Astrocyte (in vitro differentiated cells and primary cell): ENCODE data around the gene HSBP1. TPM values are rescaled to one million over a fixed set of nuclear protein-coding genes. Genes with fewer than 3 reads are reported as not detected.

Experiments used
- DNase-seq: peaks from one replicate; pipeline ENCODE4 v3.0.0-alpha.2; 2010; ENCODE audit warnings: low read depth
- FAIRE-seq: peaks from 2 replicates; lab custom pipeline; 2011; peaks lifted over from hg19 to GRCh38; lab: Jason Lieb, UNC
- H2AFZ ChIP-seq: 2 replicates; pipeline ENCODE4 v1.6.0; 2012; ENCODE audit warnings: low read depth, low read length, inconsistent platforms
- H3K27ac ChIP-seq: 2 replicates; pipeline ENCODE4 v1.5.1; 2011; ENCODE audit warnings: low read depth, low read length, inconsistent platforms
- H3K27me3 ChIP-seq: 2 replicates; pipeline ENCODE4 v1.6.0; 2011; ENCODE audit warnings: low read length, inconsistent platforms; ENCODE audit not compliant: insufficient read depth
- H3K36me3 ChIP-seq: 2 replicates; pipeline ENCODE4 v1.5.1; 2011; ENCODE audit warnings: low read length, inconsistent platforms; ENCODE audit not compliant: insufficient read depth
- H3K4me1 ChIP-seq: 2 replicates; pipeline ENCODE4 v1.5.1; 2011; ENCODE audit warnings: low read length, inconsistent platforms; ENCODE audit not compliant: insufficient read depth
- H3K4me2 ChIP-seq: 2 replicates; pipeline ENCODE4 v1.6.0; 2012; ENCODE audit warnings: low read length, inconsistent platforms
- H3K4me3 ChIP-seq: 2 replicates; pipeline ENCODE4 v1.5.1; 2011; ENCODE audit warnings: low read depth, mild to moderate bottlenecking, low read length, inconsistent platforms; ENCODE audit not compliant: insufficient read depth
- H3K79me2 ChIP-seq: 2 replicates; pipeline ENCODE4 v1.6.0; 2012; ENCODE audit warnings: mild to moderate bottlenecking, low read length, inconsistent platforms; ENCODE audit not compliant: insufficient read depth
- H3K9ac ChIP-seq: 2 replicates; pipeline ENCODE4 v1.6.0; 2012; ENCODE audit warnings: mild to moderate bottlenecking, low read length, inconsistent platforms
- H3K9me3 ChIP-seq: 2 replicates; pipeline ENCODE4 v1.5.1; 2012; ENCODE audit warnings: low read depth, mild to moderate bottlenecking, low read length, inconsistent platforms; ENCODE audit not compliant: insufficient read depth
- H4K20me1 ChIP-seq: 2 replicates; pipeline ENCODE4 v1.6.0; 2012; ENCODE audit warnings: low read length, inconsistent platforms; ENCODE audit not compliant: insufficient read depth
- H3K27ac Mint-ChIP-seq: one replicate; pipeline ENCODE4 v1.8.0; 2021; ENCODE audit warnings: mild to moderate bottlenecking, mixed read lengths; ENCODE audit not compliant: unreplicated experiment
- H3K27me3 Mint-ChIP-seq: one replicate; pipeline ENCODE4 v1.8.0; 2021; ENCODE audit warnings: low read depth, mixed read lengths; ENCODE audit not compliant: unreplicated experiment
- H3K36me3 Mint-ChIP-seq: one replicate; pipeline ENCODE4 v1.8.0; 2021; ENCODE audit warnings: low read depth, mixed read lengths; ENCODE audit not compliant: unreplicated experiment
- H3K4me1 Mint-ChIP-seq: one replicate; pipeline ENCODE4 v1.8.0; 2021; ENCODE audit warnings: low read depth, mixed read lengths; ENCODE audit not compliant: unreplicated experiment
- H3K4me3 Mint-ChIP-seq: one replicate; pipeline ENCODE4 v1.8.0; 2021; ENCODE audit warnings: mild to moderate bottlenecking, moderate library complexity, mixed read lengths; ENCODE audit not compliant: unreplicated experiment
- H3K9me3 Mint-ChIP-seq: one replicate; pipeline ENCODE4 v1.8.0; 2021; ENCODE audit warnings: mild to moderate bottlenecking, mixed read lengths; ENCODE audit not compliant: unreplicated experiment
- EZH2 ChIP-seq: IDR thresholded peaks from 2 replicates; pipeline ENCODE4 v1.6.1; 2012; ENCODE audit warnings: mild to moderate bottlenecking, low read length, inconsistent platforms; ENCODE audit not compliant: insufficient read depth
- total RNA-seq: library from RNA; stranded (reverse); gene quantifications from 2 replicates; pipeline ENCODE4 v1.2.1, GENCODE V29; 2021
- TF ChIP-seq, protein P1 (sequence below): IDR thresholded peaks from 2 replicates; pipeline ENCODE4 v1.5.1; 2011; ENCODE audit warnings: low read depth, mild to moderate bottlenecking, inconsistent platforms, low read length, moderate library complexity; ENCODE audit not compliant: insufficient read depth

Gene HSBP1
- total RNA-seq, 1 donor from 2014 or later, result 179 TPM

DNA sequence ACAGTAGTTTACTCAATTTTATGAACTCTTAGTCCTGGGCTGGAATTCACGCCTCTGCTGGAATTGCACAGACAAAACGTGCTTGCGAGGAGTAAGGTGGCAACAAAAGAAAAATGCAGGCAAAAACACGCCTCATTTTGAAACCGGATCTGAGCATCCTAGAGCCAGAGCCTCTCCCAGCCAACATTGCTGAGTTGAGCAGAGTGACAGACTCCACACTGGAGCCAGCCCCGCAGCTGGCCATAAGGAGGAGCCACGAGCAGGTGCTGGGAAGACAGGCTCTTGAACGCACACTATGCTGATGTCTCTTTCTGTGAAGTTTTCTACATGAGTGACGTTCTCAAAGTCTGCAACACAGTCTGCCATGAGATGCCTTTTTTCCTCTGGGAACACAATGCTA, 14.6 kb upstream of the HSBP1 start:
- Histone ChIP-seq H2AFZ (no peak overlapping the region), H3K4me2 (no peak overlapping the region), H3K9ac (no peak overlapping the region), H3K79me2 (no peaks in the 10 kb centered on the region), H3K4me3 (no peak overlapping the region), H3K27me3 (no peaks in the 10 kb centered on the region), H3K27ac (no peak overlapping the region), H3K36me3 (no peaks in the 10 kb centered on the region), H3K4me1 (no peaks in the 10 kb centered on the region), H4K20me1 (no peaks in the 10 kb centered on the region), H3K9me3 (no peaks in the 10 kb centered on the region)
- no peak overlapping the region for H3K4me3 Mint-ChIP-seq
- H3K36me3 Mint-ChIP-seq, result no peaks in the 10 kb centered on the region
- FAIRE-seq, result no peak
- no peak overlapping the region for H3K27ac Mint-ChIP-seq
- H3K4me1 Mint-ChIP-seq, result no peaks in the 10 kb centered on the region
- peaks cover 5% of the 10 kb centered on the region for H3K9me3 Mint-ChIP-seq
- DNase-seq, result no peak
- no peak for TF ChIP-seq EZH2
- TF ChIP-seq, protein P1, sequence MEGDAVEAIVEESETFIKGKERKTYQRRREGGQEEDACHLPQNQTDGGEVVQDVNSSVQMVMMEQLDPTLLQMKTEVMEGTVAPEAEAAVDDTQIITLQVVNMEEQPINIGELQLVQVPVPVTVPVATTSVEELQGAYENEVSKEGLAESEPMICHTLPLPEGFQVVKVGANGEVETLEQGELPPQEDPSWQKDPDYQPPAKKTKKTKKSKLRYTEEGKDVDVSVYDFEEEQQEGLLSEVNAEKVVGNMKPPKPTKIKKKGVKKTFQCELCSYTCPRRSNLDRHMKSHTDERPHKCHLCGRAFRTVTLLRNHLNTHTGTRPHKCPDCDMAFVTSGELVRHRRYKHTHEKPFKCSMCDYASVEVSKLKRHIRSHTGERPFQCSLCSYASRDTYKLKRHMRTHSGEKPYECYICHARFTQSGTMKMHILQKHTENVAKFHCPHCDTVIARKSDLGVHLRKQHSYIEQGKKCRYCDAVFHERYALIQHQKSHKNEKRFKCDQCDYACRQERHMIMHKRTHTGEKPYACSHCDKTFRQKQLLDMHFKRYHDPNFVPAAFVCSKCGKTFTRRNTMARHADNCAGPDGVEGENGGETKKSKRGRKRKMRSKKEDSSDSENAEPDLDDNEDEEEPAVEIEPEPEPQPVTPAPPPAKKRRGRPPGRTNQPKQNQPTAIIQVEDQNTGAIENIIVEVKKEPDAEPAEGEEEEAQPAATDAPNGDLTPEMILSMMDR, result no peak
- H3K27me3 Mint-ChIP-seq, result peaks cover 11% of the 10 kb centered on the region

DNA sequence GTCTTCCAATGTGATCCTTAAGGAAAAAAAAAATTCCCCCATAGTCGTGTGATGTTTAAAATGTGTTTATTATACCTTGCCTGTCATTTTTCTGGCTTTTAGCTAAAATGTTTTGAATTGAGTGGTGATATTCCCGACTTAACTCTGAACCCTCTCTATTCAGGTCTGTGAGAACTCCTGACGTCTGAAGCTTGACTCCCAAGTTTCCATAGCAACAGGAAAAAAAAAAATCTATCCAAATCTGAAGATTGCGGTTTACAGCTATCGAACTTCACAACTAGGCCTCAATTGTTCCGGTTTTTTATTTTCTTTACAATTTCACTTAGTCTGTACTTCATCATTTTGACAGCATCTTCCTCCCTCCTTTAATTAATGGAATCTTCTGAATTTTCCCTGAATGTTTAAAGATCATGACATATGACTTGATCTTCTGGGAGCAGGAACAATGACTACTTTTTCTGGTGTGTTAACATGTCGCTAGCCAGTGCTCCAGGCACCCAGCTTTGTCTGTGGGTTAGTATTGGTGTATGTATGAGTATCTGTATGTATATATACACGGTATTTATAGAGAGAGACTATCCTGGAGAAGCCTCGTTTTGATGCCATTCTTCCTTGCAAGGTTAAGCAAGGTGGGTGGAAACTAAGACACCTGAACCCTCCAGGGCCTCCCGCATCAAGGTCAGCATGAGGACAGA, 12.8 kb upstream of the HSBP1 start:
- DNase-seq (no peak), FAIRE-seq (no peak)
- peaks cover 11% of the 10 kb centered on the region for H3K27me3 Mint-ChIP-seq
- Histone ChIP-seq H3K9me3 (no peaks in the 10 kb centered on the region), H3K27ac (no peak overlapping the region), H3K36me3 (no peaks in the 10 kb centered on the region), H4K20me1 (no peaks in the 10 kb centered on the region), H3K27me3 (no peaks in the 10 kb centered on the region), H3K4me2 (no peak overlapping the region), H3K4me3 (no peak overlapping the region), H3K4me1 (no peaks in the 10 kb centered on the region), H3K79me2 (no peaks in the 10 kb centered on the region), H2AFZ (no peak overlapping the region), H3K9ac (no peak overlapping the region)
- no peak overlapping the region for H3K27ac Mint-ChIP-seq
- H3K9me3 Mint-ChIP-seq, result peaks cover 5% of the 10 kb centered on the region
- no peaks in the 10 kb centered on the region for H3K36me3 Mint-ChIP-seq
- TF ChIP-seq EZH2, result no peak
- TF ChIP-seq, protein P1, result no peak
- H3K4me1 Mint-ChIP-seq, result no peaks in the 10 kb centered on the region
- H3K4me3 Mint-ChIP-seq, result no peak overlapping the region

DNA sequence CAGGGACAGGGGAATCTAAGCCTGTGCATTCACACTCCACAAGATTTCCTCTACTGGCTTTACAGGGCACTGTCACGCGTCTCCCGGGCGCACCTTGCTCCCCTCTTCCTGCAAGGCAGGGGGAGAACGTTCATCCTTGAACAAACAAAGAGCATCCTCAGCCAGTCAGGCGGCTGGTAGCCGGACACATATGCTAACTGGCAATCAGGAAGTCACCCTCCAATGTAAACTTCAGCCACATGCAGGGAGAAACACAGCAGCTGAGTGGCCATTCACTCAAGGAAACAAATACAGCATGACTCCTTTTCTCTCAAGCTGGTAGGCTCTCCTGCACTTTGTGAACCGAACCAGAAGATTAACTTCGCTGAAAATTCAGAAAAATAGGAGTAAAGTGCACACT, 10.8 kb upstream of the HSBP1 start:
- no peak for FAIRE-seq
- no peak overlapping the region for H3K4me3 Mint-ChIP-seq
- H3K27me3 Mint-ChIP-seq, result peaks cover 11% of the 10 kb centered on the region
- Histone ChIP-seq H4K20me1 (no peaks in the 10 kb centered on the region), H3K4me3 (no peak overlapping the region), H3K36me3 (no peaks in the 10 kb centered on the region), H2AFZ (no peak overlapping the region), H3K27me3 (no peaks in the 10 kb centered on the region), H3K4me2 (no peak overlapping the region), H3K9ac (no peak overlapping the region), H3K79me2 (no peaks in the 10 kb centered on the region), H3K9me3 (no peaks in the 10 kb centered on the region), H3K4me1 (no peaks in the 10 kb centered on the region), H3K27ac (no peak overlapping the region)
- DNase-seq, result no peak
- peaks cover 5% of the 10 kb centered on the region for H3K9me3 Mint-ChIP-seq
- TF ChIP-seq, protein P1, result no peak
- TF ChIP-seq EZH2, result no peak
- H3K27ac Mint-ChIP-seq, result no peak overlapping the region
- no peaks in the 10 kb centered on the region for H3K36me3 Mint-ChIP-seq
- H3K4me1 Mint-ChIP-seq, result no peaks in the 10 kb centered on the region
